ENCODE measurements around the gene TNFRSF18.

Gene TNFRSF18

GRCh38 chr1:1239227-1239613, 32.8 kb upstream of the TNFRSF18 start:
- H3K4me3 ChIP-seq (ENCODE audit: low read depth, low read length): no peak overlapping the region
- TF ChIP-seq, protein P1, sequence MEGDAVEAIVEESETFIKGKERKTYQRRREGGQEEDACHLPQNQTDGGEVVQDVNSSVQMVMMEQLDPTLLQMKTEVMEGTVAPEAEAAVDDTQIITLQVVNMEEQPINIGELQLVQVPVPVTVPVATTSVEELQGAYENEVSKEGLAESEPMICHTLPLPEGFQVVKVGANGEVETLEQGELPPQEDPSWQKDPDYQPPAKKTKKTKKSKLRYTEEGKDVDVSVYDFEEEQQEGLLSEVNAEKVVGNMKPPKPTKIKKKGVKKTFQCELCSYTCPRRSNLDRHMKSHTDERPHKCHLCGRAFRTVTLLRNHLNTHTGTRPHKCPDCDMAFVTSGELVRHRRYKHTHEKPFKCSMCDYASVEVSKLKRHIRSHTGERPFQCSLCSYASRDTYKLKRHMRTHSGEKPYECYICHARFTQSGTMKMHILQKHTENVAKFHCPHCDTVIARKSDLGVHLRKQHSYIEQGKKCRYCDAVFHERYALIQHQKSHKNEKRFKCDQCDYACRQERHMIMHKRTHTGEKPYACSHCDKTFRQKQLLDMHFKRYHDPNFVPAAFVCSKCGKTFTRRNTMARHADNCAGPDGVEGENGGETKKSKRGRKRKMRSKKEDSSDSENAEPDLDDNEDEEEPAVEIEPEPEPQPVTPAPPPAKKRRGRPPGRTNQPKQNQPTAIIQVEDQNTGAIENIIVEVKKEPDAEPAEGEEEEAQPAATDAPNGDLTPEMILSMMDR (IDR thresholded peaks at IDR 0.05; ENCODE audit: low read depth, low read length): no peak

DNA sequence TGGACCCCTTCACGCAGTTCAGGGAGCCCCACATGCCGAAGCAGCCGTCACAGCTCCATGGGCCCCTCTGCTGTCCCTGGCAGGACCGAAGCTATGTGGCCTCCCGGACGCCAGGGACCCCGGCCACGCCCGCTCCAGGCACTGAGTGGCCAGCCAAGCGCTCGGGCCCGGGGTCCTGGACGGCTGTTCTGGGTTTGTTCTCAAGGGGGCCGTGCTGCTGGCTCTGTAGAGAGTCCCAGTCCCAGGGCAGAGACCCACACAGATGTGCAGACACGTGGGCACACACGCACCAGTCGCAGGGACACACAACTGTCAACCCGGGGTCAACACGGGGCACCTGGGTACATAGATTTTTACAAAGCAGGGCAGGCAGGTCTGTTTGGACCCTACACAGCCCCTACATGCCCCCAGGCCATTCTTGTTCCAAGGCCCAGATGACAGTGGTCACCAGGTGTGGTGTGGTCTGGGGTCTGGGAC, 32.3 kb upstream of the TNFRSF18 start:
- TF ChIP-seq, protein P1 (IDR thresholded peaks at IDR 0.05; ENCODE audit: low read depth, low read length): no peak
- H3K4me3 ChIP-seq (ENCODE audit: low read depth, low read length): no peak overlapping the region

- H3K4me3 ChIP-seq (ENCODE audit: low read depth, low read length): no peak overlapping the region
- TF ChIP-seq, protein P1 (IDR thresholded peaks at IDR 0.05; ENCODE audit: low read depth, low read length): no peak
These were observed 31.7 kb upstream of the TNFRSF18 start for GRCh38 chr1:1237874-1238701.

DNA sequence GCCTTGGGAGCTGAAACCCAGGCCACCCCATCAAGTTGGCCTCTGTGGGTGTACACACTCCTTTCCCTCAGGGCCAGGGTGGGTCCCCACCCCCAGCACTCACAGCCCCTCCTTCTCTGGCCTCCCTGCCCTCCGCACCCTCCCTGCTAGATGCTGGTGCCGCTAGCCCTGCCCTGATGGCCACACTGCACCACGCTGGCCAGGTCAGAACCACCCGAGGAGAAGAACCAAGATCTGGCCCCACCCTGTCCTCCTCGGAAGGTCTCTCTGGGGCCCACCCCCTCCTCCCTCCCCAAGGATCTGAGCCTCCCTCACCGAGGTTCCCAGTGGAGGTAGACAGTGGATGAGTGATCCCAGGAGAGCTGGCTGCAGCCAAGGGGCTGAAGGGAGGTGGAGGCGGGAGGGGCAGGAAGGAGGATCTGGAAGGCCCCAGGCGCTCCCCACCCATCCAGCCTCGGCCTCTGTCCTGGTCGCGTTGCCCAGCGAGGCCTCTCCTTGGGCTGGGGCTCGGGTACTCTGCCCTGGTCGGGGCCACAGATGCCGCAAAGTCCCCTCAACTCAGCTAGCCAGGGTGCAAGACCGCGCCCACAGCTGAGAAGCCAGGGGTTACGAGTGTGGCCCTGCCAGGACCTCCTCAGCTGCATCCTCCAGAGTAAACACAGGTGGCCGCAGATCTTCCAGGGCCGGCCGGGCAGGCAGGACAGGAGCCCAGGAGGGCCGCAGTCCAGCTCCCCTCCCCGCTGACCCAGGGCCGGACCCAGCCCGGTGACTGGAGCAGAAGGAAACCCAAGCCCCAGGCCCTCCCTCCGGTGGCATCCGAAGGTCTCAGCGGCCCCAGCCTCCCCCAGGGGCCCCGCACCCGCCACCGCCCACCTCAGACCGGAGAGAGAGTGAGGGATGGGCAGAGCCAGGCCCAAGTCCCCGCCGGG, 30.8 kb upstream of the TNFRSF18 start:
- no peak overlapping the region for H3K4me3 ChIP-seq (ENCODE audit: low read depth, low read length)
- TF ChIP-seq, protein P1 (IDR thresholded peaks at IDR 0.05; ENCODE audit: low read depth, low read length): no peak

- TF ChIP-seq, protein P1 (IDR thresholded peaks at IDR 0.05; ENCODE audit: low read depth, low read length): no peak
- no peak overlapping the region for H3K4me3 ChIP-seq (ENCODE audit: low read depth, low read length)
These were observed 29.9 kb upstream of the TNFRSF18 start for GRCh38 chr1:1236176-1236763.

DNA sequence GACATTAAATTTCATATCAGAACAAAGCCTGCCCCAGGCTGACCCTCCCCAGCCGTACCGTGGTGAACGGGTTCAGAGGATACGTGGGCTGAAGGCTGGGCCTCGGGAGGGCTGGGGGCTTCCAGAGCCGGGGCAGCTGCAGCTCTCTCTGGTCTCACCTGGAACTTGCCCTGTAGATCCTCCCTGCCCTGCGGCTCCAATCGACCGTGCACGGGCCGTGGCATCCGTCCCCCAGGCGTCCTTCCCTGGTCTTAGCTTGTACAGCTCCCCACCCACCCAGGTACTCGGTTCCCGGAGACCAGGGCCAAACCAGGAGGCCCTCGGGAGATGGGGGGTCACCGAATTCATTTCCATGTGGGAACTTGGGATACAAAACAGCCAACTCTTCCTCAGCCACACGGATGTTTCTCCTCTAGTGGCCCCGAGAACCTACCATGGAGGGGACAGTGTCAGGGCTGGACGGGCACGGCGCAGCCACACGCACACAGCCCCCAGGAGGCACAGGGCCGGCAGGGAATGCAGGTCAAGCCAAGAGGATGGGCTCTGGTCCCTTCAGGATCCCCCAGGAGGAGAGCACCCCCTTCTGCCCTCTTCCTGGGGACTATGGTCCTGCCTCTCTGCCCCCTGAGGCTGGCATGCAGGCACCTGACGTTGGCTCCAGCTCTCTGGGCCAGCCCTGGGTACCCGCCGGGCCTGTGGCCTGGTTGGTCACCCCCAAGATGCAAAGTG, 28.8 kb upstream of the TNFRSF18 start:
- TF ChIP-seq, protein P1 (IDR thresholded peaks at IDR 0.05; ENCODE audit: low read depth, low read length): no peak
- no peak overlapping the region for H3K4me3 ChIP-seq (ENCODE audit: low read depth, low read length)
